ENCODE results near the gene ZCCHC24.

ZCCHC24 gene

GRCh38 chr10:79393221-79393923 lies 52.1 kb downstream of the ZCCHC24 start:
- Histone ChIP-seq H3K4me1 (peaks cover 0 to 21% (median 9%) of the 10 kb centered on the region in 4 donors), H3K27ac (no peak overlapping the region), H3K36me3 (peaks cover 0 to 55% (median 23%) of the 10 kb centered on the region in 3 donors), H3K4me3 (no peak overlapping the region), H3K9me3 (no peaks in the 10 kb centered on the region), H3K27me3 (no peaks in the 10 kb centered on the region)
- no peak for TF ChIP-seq CTCF (IDR thresholded peaks at IDR 0.05)
- peak; percentile 8 to 62 for DNase-seq
- intact Hi-C loops (cut with DNase I; ENCODE audit: low total_unique reads) = no loop called here

DNA sequence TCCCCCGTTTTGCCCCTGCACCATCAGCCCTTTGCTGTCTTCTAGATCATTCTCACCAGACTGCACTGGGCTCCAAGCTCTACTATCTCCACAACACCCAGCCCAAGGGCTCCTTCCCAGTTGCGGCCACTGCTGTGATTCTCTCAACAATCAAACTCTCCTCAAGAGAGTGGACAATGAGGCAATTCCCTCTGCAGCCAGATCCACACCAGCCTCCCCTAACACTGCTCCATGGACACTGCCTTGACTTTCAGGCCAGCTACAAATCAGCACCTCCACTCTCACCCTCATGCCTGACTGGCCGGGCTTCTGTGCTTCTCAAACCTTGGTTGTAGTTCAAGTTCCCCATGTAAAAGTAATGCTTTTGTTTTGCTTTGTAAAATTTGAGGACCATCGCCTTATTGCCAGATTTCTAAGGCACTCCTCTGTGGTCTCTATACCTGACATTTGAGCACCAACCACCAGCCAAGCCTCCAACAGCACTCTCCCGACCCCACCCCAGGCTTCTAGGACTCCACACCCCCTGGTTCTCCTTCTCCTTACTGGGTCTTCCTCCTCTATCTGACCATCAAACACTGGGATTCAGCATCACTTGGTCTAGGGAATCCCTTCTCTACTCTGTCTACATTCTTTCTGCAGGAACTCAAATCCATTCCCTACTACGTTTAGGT lies 52.8 kb downstream of the ZCCHC24 start:
- no peaks in the 10 kb centered on the region for H3K9me3 ChIP-seq

GRCh38 chr10:79392020-79392398 lies 53.4 kb downstream of the ZCCHC24 start:
- Histone ChIP-seq H3K27ac (no peak overlapping the region), H3K4me3 (no peak overlapping the region), H3K4me1 (peaks cover 0 to 8% (median 0%) of the 10 kb centered on the region in 4 donors), H3K9me3 (no peaks in the 10 kb centered on the region), H3K27me3 (no peaks in the 10 kb centered on the region), H3K36me3 (peaks cover 0 to 69% (median 34%) of the 10 kb centered on the region in 3 donors)
- intact Hi-C loops (cut with DNase I; ENCODE audit: low total_unique reads) = no loop called here
- DNase-seq = peak in 1 of 2 donors; percentile 60
- TF ChIP-seq CTCF (IDR thresholded peaks at IDR 0.05) = no peak

More for the DNA sequence above, 52.8 kb downstream of the ZCCHC24 start:
- DNase-seq = peak in 1 of 2 donors; percentile 18
- Histone ChIP-seq H3K27ac (no peak overlapping the region), H3K4me3 (no peak overlapping the region), H3K36me3 (peaks cover 0 to 62% (median 28%) of the 10 kb centered on the region in 3 donors), H3K27me3 (no peaks in the 10 kb centered on the region), H3K4me1 (peaks cover 0 to 14% (median 2%) of the 10 kb centered on the region in 4 donors)
- no peak for TF ChIP-seq CTCF (IDR thresholded peaks at IDR 0.05)
- intact Hi-C loops (cut with DNase I; ENCODE audit: low total_unique reads) = no loop called here

DNA sequence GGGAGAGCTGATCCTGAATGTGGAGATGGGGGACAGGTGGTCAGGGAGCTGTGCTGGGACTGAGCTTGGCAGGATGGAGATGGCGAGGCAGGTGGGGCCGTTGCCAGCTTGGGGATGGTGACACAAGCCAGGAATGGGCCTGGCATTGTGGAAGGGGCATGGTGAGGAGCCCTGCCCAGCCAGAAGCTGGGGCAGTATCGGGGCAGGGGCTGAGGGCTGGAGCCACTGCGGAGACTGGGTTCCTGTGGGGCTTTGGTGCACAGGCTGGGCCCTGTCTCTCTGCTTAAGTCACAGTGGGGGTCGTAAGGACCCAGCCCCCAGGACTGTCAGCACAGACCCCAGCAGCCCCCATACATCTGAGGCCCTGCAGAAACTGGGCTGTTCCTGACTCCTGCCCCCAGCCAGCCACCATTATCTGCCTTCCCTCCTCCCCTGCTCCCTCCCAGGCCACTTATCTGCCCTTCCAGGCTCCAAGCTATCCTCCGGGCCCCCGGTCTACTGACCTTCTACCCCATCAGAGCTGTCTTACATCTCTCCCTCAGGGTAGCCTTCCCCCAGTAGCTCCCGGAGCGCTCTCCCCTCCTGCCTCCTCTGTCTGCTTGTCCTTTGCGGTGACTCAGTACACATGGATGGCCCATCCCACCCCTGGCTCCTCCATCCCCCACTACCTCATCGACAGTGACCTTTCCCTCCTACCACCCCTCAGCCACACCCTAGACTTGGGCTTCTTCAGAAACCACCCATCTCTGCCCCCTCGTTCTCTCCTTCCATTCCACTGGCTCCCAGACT lies 54.0 kb downstream of the ZCCHC24 start:
- Histone ChIP-seq H3K4me3 (no peak overlapping the region), H3K27ac (no peak overlapping the region), H3K36me3 (peaks cover 0 to 75% (median 39%) of the 10 kb centered on the region in 3 donors), H3K4me1 (peaks cover 0 to 2% (median 0%) of the 10 kb centered on the region in 4 donors), H3K9me3 (no peaks in the 10 kb centered on the region), H3K27me3 (no peaks in the 10 kb centered on the region)
- DNase-seq = peak; percentile 22 to 63
- intact Hi-C loops (cut with DNase I; ENCODE audit: low total_unique reads) = no loop called here
- TF ChIP-seq CTCF (IDR thresholded peaks at IDR 0.05) = no peak

- intact Hi-C loops (cut with DNase I; ENCODE audit: low total_unique reads) = no loop called here
- Histone ChIP-seq H3K4me1 (no peaks in the 10 kb centered on the region), H3K4me3 (no peak overlapping the region), H3K36me3 (peaks cover 4 to 82% (median 47%) of the 10 kb centered on the region in 3 donors), H3K9me3 (no peaks in the 10 kb centered on the region), H3K27me3 (no peaks in the 10 kb centered on the region), H3K27ac (no peak overlapping the region)
- no peak for TF ChIP-seq CTCF (IDR thresholded peaks at IDR 0.05)
- DNase-seq = peak; percentile 19 to 62
These were observed 54.7 kb downstream of the ZCCHC24 start for GRCh38 chr10:79390551-79391229.
